ENCODE data around the gene DEDD2. TPM values are rescaled to one million over a fixed set of nuclear protein-coding genes. Genes with fewer than 3 reads are reported as not detected.

Gene DEDD2
- total RNA-seq, 1 donor from 2014 or later = 17.2 TPM

GRCh38 chr19:42249769-42250168, 32.3 kb upstream of the DEDD2 start:
- DNase-seq = no peak
- ATAC-seq = no peak
- intact Hi-C loops (cut with micrococcal nuclease) = loop anchor here (5.0 kb wide), 1 partner anchor 38 kb away; no protein-coding TSS in a partner anchor

GRCh38 chr19:42249149-42249750, 31.8 kb upstream of the DEDD2 start:
- DNase-seq (peak; percentile 40), ATAC-seq (no peak)
- intact Hi-C loops (cut with micrococcal nuclease) = loop anchor here (5.0 kb wide), 1 partner anchor 38 kb away; no protein-coding TSS in a partner anchor

GRCh38 chr19:42248270-42249148, 31.0 kb upstream of the DEDD2 start:
- intact Hi-C loops (cut with micrococcal nuclease) = loop anchor here (5.0 kb wide), 1 partner anchor 39 kb away; no protein-coding TSS in a partner anchor
- ATAC-seq (no peak), DNase-seq (peak; percentile 28)

GRCh38 chr19:42247640-42248199, 30.2 kb upstream of the DEDD2 start:
- no peak for ATAC-seq
- no peak for DNase-seq
- intact Hi-C loops (cut with micrococcal nuclease) = loop anchor here (5.0 kb wide), 1 partner anchor 40 kb away; no protein-coding TSS in a partner anchor

- DNase-seq (no peak), ATAC-seq (no peak)
- intact Hi-C loops (cut with micrococcal nuclease) = loop anchor here (5.0 kb wide), 1 partner anchor 40 kb away; no protein-coding TSS in a partner anchor
Observed at GRCh38 chr19:42246922-42247639, 29.6 kb upstream of the DEDD2 start.

- ATAC-seq (peak; percentile 2), DNase-seq (peak; percentile 83)
Observed at GRCh38 chr19:42246143-42246921, 28.9 kb upstream of the DEDD2 start.

GRCh38 chr19:42245231-42245630, 27.8 kb upstream of the DEDD2 start:
- intact Hi-C loops (cut with micrococcal nuclease) = loop anchor here (5.0 kb wide), 1 partner anchor 42 kb away; no protein-coding TSS in a partner anchor
- ATAC-seq = no peak
- no peak for DNase-seq

More at GRCh38 chr19:42246143-42246921, 28.9 kb upstream of the DEDD2 start:
- intact Hi-C loops (cut with micrococcal nuclease) = loop anchor here (5.0 kb wide), 1 partner anchor 41 kb away; no protein-coding TSS in a partner anchor

GRCh38 chr19:42244347-42245220, 27.1 kb upstream of the DEDD2 start:
- intact Hi-C loops (cut with micrococcal nuclease) = loop anchor here (5.0 kb wide), 1 partner anchor 43 kb away; no protein-coding TSS in a partner anchor
- DNase-seq = peak; percentile 94

GRCh38 chr19:42242512-42243409, 25.3 kb upstream of the DEDD2 start, which contains the start of gene GSK3A:
TSS of gene GSK3A (minus strand) at chr19:42242602. CDS start at chr19:42242465, 137 bp downstream.
- intact Hi-C loops (cut with micrococcal nuclease) = no loop called here
- DNase-seq (peak; percentile 99), ATAC-seq (peak; percentile 86)

More at GRCh38 chr19:42244347-42245220, 27.1 kb upstream of the DEDD2 start:
- ATAC-seq = peak; percentile 48

GRCh38 chr19:42242069-42242511, 24.6 kb upstream of the DEDD2 start:
- no peak for DNase-seq
- intact Hi-C loops (cut with micrococcal nuclease) = no loop called here
- ATAC-seq = no peak

GRCh38 chr19:42241279-42241678, 23.8 kb upstream of the DEDD2 start:
- ATAC-seq = no peak
- no peak for DNase-seq
- intact Hi-C loops (cut with micrococcal nuclease) = no loop called here

- DNase-seq (no peak), ATAC-seq (no peak)
- intact Hi-C loops (cut with micrococcal nuclease) = no loop called here
Observed at GRCh38 chr19:42239544-42240220, 22.2 kb upstream of the DEDD2 start.

GRCh38 chr19:42235181-42235580, 17.7 kb upstream of the DEDD2 start:
- ATAC-seq (no peak), DNase-seq (no peak)
- intact Hi-C loops (cut with micrococcal nuclease) = no loop called here

GRCh38 chr19:42234364-42234763, 16.9 kb upstream of the DEDD2 start:
- ATAC-seq = no peak
- intact Hi-C loops (cut with micrococcal nuclease) = no loop called here

GRCh38 chr19:42233678-42234292, 16.3 kb upstream of the DEDD2 start:
- no peak for DNase-seq
- intact Hi-C loops (cut with micrococcal nuclease) = no loop called here
- no peak for ATAC-seq

More at GRCh38 chr19:42234364-42234763, 16.9 kb upstream of the DEDD2 start:
- peak; percentile 15 for DNase-seq

All from left ventricle myocardium superior (tissue), 1 donor.